Measurements from ENCODE around the gene WFS1.

The WFS1 gene

GRCh38 chr4:6281436-6282313 is 12.0 kb downstream of the WFS1 start:
- Histone ChIP-seq H4K20me1 (ENCODE audit: insufficient read depth, low read length, poor library complexity, severe bottlenecking) (peaks cover 14% of the 10 kb centered on the region), H3K4me3 (ENCODE audit: low read length, poor library complexity, severe bottlenecking) (no peak overlapping the region), H3K27me3 (ENCODE audit: insufficient read depth, low read length, poor library complexity, severe bottlenecking) (no peaks in the 10 kb centered on the region), H3K4me1 (ENCODE audit: insufficient read depth, low read length, poor library complexity, severe bottlenecking) (peaks cover 27% of the 10 kb centered on the region), H3K79me2 (ENCODE audit: insufficient read depth, low read length) (no peaks in the 10 kb centered on the region), H3K36me3 (ENCODE audit: insufficient read depth, low read length) (no peaks in the 10 kb centered on the region), H3K4me2 (ENCODE audit: low read depth, low read length, poor library complexity, severe bottlenecking) (no peak overlapping the region), H3K9me3 (ENCODE audit: insufficient read depth, low read depth, low read length) (no peaks in the 10 kb centered on the region), H3K9me2 (replicated peaks; ENCODE audit: low read depth, low read length) (no peaks in the 10 kb centered on the region), H2AFZ (ENCODE audit: low read length) (no peak overlapping the region), H3K9ac (ENCODE audit: low read depth, low read length, poor library complexity, severe bottlenecking) (no peak overlapping the region), H3F3A (ENCODE audit: low read depth) (no peaks in the 10 kb centered on the region)
- TF ChIP-seq EZH2phosphoT487 (IDR thresholded peaks at IDR 0.05; ENCODE audit: borderline replicate concordance): no peak
- TF ChIP-seq CTCF (conservative IDR thresholded peaks at IDR 0.05; ENCODE audit: low read length): no peak

DNA sequence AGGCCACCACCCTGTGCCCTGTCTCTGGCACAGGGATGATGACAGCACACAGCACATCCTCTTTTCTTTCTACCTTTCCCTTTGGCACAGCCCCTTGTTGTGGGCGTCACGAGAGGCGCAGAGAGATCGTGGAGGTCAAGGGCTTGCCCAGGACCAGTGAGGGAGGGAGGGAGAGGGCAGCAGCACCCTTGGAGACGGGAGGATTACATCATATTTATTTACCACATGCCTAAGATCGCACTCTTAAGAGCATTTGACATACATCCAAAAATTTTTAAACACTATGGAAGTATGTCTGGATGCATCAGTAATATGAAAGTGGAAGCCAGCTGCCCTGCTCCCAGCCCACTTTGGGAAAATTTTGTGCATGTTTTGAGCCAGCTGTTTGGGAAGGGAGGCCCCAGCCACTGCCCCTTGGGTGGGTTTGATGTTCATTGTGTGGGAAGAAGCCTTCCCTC is 12.7 kb downstream of the WFS1 start:
- Histone ChIP-seq H3K4me2 (ENCODE audit: low read depth, low read length, poor library complexity, severe bottlenecking) (no peak overlapping the region), H4K20me1 (ENCODE audit: insufficient read depth, low read length, poor library complexity, severe bottlenecking) (peaks cover 14% of the 10 kb centered on the region), H3K4me3 (ENCODE audit: low read length, poor library complexity, severe bottlenecking) (no peak overlapping the region), H2AFZ (ENCODE audit: low read length) (no peak overlapping the region), H3K36me3 (ENCODE audit: insufficient read depth, low read length) (no peaks in the 10 kb centered on the region), H3K79me2 (ENCODE audit: insufficient read depth, low read length) (no peaks in the 10 kb centered on the region), H3K9ac (ENCODE audit: low read depth, low read length, poor library complexity, severe bottlenecking) (no peak overlapping the region), H3F3A (ENCODE audit: low read depth) (no peaks in the 10 kb centered on the region), H3K9me3 (ENCODE audit: insufficient read depth, low read depth, low read length) (no peaks in the 10 kb centered on the region), H3K9me2 (replicated peaks; ENCODE audit: low read depth, low read length) (no peaks in the 10 kb centered on the region), H3K4me1 (ENCODE audit: insufficient read depth, low read length, poor library complexity, severe bottlenecking) (peaks cover 27% of the 10 kb centered on the region), H3K27me3 (ENCODE audit: insufficient read depth, low read length, poor library complexity, severe bottlenecking) (no peaks in the 10 kb centered on the region)
- no peak for TF ChIP-seq EZH2phosphoT487 (IDR thresholded peaks at IDR 0.05; ENCODE audit: borderline replicate concordance)

DNA sequence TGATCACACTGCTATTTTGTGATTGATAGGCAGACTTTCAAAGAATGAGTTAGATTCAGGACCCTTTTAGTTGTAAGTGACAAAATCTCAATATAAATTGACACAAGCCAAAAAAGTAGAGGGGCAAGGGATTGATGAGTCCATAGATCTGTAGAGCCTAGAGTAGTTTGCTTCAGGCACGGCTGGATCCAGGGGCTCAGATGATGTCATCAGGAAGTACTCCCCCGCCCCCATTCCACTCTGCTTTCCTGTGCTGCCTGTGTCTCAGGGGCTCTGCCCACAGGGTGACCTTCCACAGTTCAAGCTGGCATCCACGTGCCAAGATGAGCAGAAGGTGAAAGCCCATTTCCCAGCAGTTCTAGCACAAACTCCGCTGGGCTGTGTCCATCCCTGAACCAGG is 13.6 kb downstream of the WFS1 start:
- H3K9me3 ChIP-seq (ENCODE audit: insufficient read depth, low read depth, low read length): no peaks in the 10 kb centered on the region
- TF ChIP-seq CTCF (conservative IDR thresholded peaks at IDR 0.05; ENCODE audit: low read length) (no peak), EZH2phosphoT487 (IDR thresholded peaks at IDR 0.05; ENCODE audit: borderline replicate concordance) (no peak)
- no peaks in the 10 kb centered on the region for H3K36me3 ChIP-seq (ENCODE audit: insufficient read depth, low read length)
- no peaks in the 10 kb centered on the region for H3K27me3 ChIP-seq (ENCODE audit: insufficient read depth, low read length, poor library complexity, severe bottlenecking)
- no peak overlapping the region for H3K4me2 ChIP-seq (ENCODE audit: low read depth, low read length, poor library complexity, severe bottlenecking)
- H4K20me1 ChIP-seq (ENCODE audit: insufficient read depth, low read length, poor library complexity, severe bottlenecking): peaks cover 6% of the 10 kb centered on the region
- H3K79me2 ChIP-seq (ENCODE audit: insufficient read depth, low read length): no peaks in the 10 kb centered on the region
- H3K4me1 ChIP-seq (ENCODE audit: insufficient read depth, low read length, poor library complexity, severe bottlenecking): peaks cover 21% of the 10 kb centered on the region
- H3K9me2 ChIP-seq (replicated peaks; ENCODE audit: low read depth, low read length): no peaks in the 10 kb centered on the region
- no peak overlapping the region for H2AFZ ChIP-seq (ENCODE audit: low read length)
- no peaks in the 10 kb centered on the region for H3F3A ChIP-seq (ENCODE audit: low read depth)
- H3K9ac ChIP-seq (ENCODE audit: low read depth, low read length, poor library complexity, severe bottlenecking): no peak overlapping the region
- H3K4me3 ChIP-seq (ENCODE audit: low read length, poor library complexity, severe bottlenecking): no peak overlapping the region

Data from Loucy (cell line).